Medulla oblongata (tissue), 1 donor: ENCODE data around the gene MINDY4B.

Source experiments
- DNase-seq: peaks from one replicate; pipeline ENCODE4 v3.0.0-alpha.2; 2015; ENCODE audit errors: extremely low spot score

The MINDY4B gene

GRCh38 chr3:150844484-150844883 lies 60.8 kb downstream of the MINDY4B start:
- no peak for DNase-seq

GRCh38 chr3:150843241-150843640 lies 62.0 kb downstream of the MINDY4B start:
- no peak for DNase-seq

GRCh38 chr3:150840802-150841515 lies 64.3 kb downstream of the MINDY4B start:
- DNase-seq = no peak

GRCh38 chr3:150830745-150831144 lies 74.5 kb downstream of the MINDY4B start:
- DNase-seq = no peak

GRCh38 chr3:150830094-150830681 lies 75.1 kb downstream of the MINDY4B start:
- DNase-seq = no peak

GRCh38 chr3:150829408-150829807 lies 75.8 kb downstream of the MINDY4B start:
- DNase-seq = no peak

GRCh38 chr3:150828997-150829396 lies 76.2 kb downstream of the MINDY4B start:
- DNase-seq = no peak

GRCh38 chr3:150828261-150828660 lies 77.0 kb downstream of the MINDY4B start:
- DNase-seq = no peak

GRCh38 chr3:150826466-150827282 lies 78.6 kb downstream of the MINDY4B start:
- DNase-seq = no peak

GRCh38 chr3:150825916-150826377 lies 79.3 kb downstream of the MINDY4B start:
- no peak for DNase-seq

- no peak for DNase-seq
Measured at GRCh38 chr3:150825192-150825915, 79.9 kb downstream of the MINDY4B start.

- DNase-seq = no peak
Measured at GRCh38 chr3:150823277-150823676, 82.0 kb downstream of the MINDY4B start.

GRCh38 chr3:150822636-150823035 lies 82.6 kb downstream of the MINDY4B start:
- no peak for DNase-seq
